ENCODE results near the gene RGSL1. TPM values are rescaled to one million over a fixed set of nuclear protein-coding genes. Genes with fewer than 3 reads are reported as not detected.

RGSL1 gene
- total RNA-seq, 1 experiment from 2014 or later = not detected

Other genes starting within 250 kb of the RGSL1 start
- gene GLUL, start 58.4 kb upstream of the RGSL1 start, total RNA-seq (2014; rRNA removed; shearing (Covaris generic)) = 94.2 and 114 TPM in 2 replicates
- not detected in 2 replicates for gene TEDDM1, start 49.5 kb upstream of the RGSL1 start, total RNA-seq (2014; rRNA removed; shearing (Covaris generic))
- 5.6 and 6.5 TPM in 2 replicates for gene RNASEL, start 139.1 kb downstream of the RGSL1 start, total RNA-seq (2014; rRNA removed; shearing (Covaris generic))
- gene RGS16, start 154.2 kb downstream of the RGSL1 start, total RNA-seq (2014; rRNA removed; shearing (Covaris generic)) = 0.91 and 1.6 TPM in 2 replicates
- gene RGS8, start 234.4 kb downstream of the RGSL1 start, total RNA-seq (2014; rRNA removed; shearing (Covaris generic)) = not detected in 2 replicates